Caco-2 (cell line): ENCODE data around the gene FAM118A. TPM values are rescaled to one million over a fixed set of nuclear protein-coding genes. Genes with fewer than 3 reads are reported as not detected.
A peak's percentile ranks its signal among the peaks of the same experiment; 100 is the strongest.
"Not testable (repeated sequence)": the region's sequence is repeated elsewhere in the genome, so short reads cannot be mapped to it uniquely, and the experiment has no call there.

Source experiments
- BruUV-seq: library from RNA; stranded (reverse); fragments of 400-500 nt; replicated peaks from 2 replicates; lab custom pipeline; 2021; lab: Mats Ljungman, UMichigan
- CTCF ChIA-PET: fragments of 300-600 bp; sonication (Branson Sonifier 250); formaldehyde crosslinking; loops from one replicate; lab custom pipeline; 2022; ENCODE audit warnings: antibody characterized with exemption; lab: Charles Lee
- POLR2A ChIA-PET: fragments of 300-600 bp; sonication (Branson Sonifier 250); formaldehyde crosslinking; loops from one replicate; lab custom pipeline; 2022; ENCODE audit warnings: antibody characterized with exemption; lab: Charles Lee
- DNase-seq, 2 experiments: peaks; one replicate each; pipeline versions ENCODE4 v3.0.0 to v3.0.0-alpha.2; 2020 to 2022
- H3K27me3 ChIP-seq: replicated peaks from 2 replicates; pipeline ENCODE4 v1.6.0; 2011; ENCODE audit warnings: low read length; ENCODE audit not compliant: control insufficient read depth, insufficient read depth
- H3K36me3 ChIP-seq: 2 replicates; pipeline ENCODE4 v1.5.1; 2011; ENCODE audit warnings: low read length; ENCODE audit not compliant: control insufficient read depth, insufficient read depth
- H3K4me1 ChIP-seq: fragments of 250-450 bp; sonication (Bioruptor Pico); 2 replicates; pipeline ENCODE4 v1.5.1; 2020; ENCODE audit warnings: mild to moderate bottlenecking
- H3K4me3 ChIP-seq: 2 replicates; pipeline ENCODE4 v1.5.1; 2011; ENCODE audit warnings: low read depth, mild to moderate bottlenecking, control low read depth, low read length
- H3K9me3 ChIP-seq: fragments of 250-450 bp; sonication (Bioruptor Pico); 2 replicates; pipeline ENCODE4 v1.5.1; 2020; ENCODE audit warnings: mild to moderate bottlenecking, moderate library complexity
- H3K27ac Mint-ChIP-seq: one replicate; pipeline ENCODE4 v1.8.0; 2022; ENCODE audit warnings: mixed read lengths; ENCODE audit not compliant: unreplicated experiment
- H3K27me3 Mint-ChIP-seq: one replicate; pipeline ENCODE4 v1.8.0; 2022; ENCODE audit warnings: mixed read lengths; ENCODE audit not compliant: insufficient read depth, unreplicated experiment
- H3K36me3 Mint-ChIP-seq: one replicate; pipeline ENCODE4 v1.8.0; 2022; ENCODE audit warnings: mild to moderate bottlenecking, mixed read lengths; ENCODE audit not compliant: insufficient read depth, unreplicated experiment
- H3K4me1 Mint-ChIP-seq: one replicate; pipeline ENCODE4 v1.8.0; 2022; ENCODE audit warnings: low read depth, mixed read lengths; ENCODE audit not compliant: unreplicated experiment
- H3K4me3 Mint-ChIP-seq: one replicate; pipeline ENCODE4 v1.8.0; 2022; ENCODE audit warnings: mild to moderate bottlenecking, moderate library complexity, mixed read lengths; ENCODE audit not compliant: unreplicated experiment
- H3K9me3 Mint-ChIP-seq: one replicate; pipeline ENCODE4 v1.8.0; 2022; ENCODE audit warnings: mixed read lengths; ENCODE audit not compliant: unreplicated experiment
- CTCF ChIP-seq, 2 experiments: fragments of 200-600 bp in 1 of 2; IDR thresholded peaks; 1 replicate in 1 of 2; 2 replicates in 1 of 2; pipeline versions ENCODE4 v1.5.1 to v1.8.0; 2011 to 2022; ENCODE audit warnings: antibody characterized with exemption in 1 of 2, control low read depth in 1 of 2, inconsistent platforms in 1 of 2, low read depth in 1 of 2, low read length in 1 of 2, mild to moderate bottlenecking in 1 of 2, moderate library complexity in 1 of 2; ENCODE audit not compliant: insufficient read depth in 1 of 2, severe bottlenecking in 1 of 2, unreplicated experiment in 1 of 2
- intact Hi-C: fragments of 100-400 bp; cut with micrococcal nuclease; formaldehyde crosslinking; loops from one replicate; pipeline ENCODE4 v1.10.0; 2022; ENCODE audit not compliant: unreplicated experiment
- total RNA-seq: library from RNA; stranded (reverse); gene quantifications from 2 replicates; pipeline ENCODE4 v1.2.3, GENCODE V29; 2022

The FAM118A gene
- total RNA-seq, 1 experiment from 2014 or later, result 120 TPM

- Mint-ChIP-seq H3K9me3 (no peaks in the 10 kb centered on the region), H3K4me3 (no peak overlapping the region), H3K27ac (no peak overlapping the region), H3K36me3 (peaks cover 37% of the 10 kb centered on the region), H3K27me3 (no peaks in the 10 kb centered on the region), H3K4me1 (no peaks in the 10 kb centered on the region)
- TF ChIP-seq CTCF (IDR thresholded peaks at IDR 0.05; ENCODE audit: insufficient read depth in 1 of 2, low read depth in 1 of 2, low read length in 1 of 2, severe bottlenecking in 1 of 2, unreplicated experiment in 1 of 2), result peak in 1 of 2 experiments; percentile 60
- POLR2A ChIA-PET, result no interaction called here
- intact Hi-C loops, result no loop called here
- Histone ChIP-seq H3K27me3 (no peaks in the 10 kb centered on the region), H3K4me3 (no peak overlapping the region), H3K9me3 (no peaks in the 10 kb centered on the region), H3K36me3 (no peaks in the 10 kb centered on the region), H3K4me1 (no peaks in the 10 kb centered on the region)
- DNase-seq, result peak; percentile 57 to 62
- CTCF ChIA-PET, result interaction anchor here (0.6 kb wide), 1 partner anchor 20 kb away, joined by 4 read pairs; no protein-coding TSS in a partner anchor
- BruUV-seq, result no TSS peak
Measured at GRCh38 chr22:45344334-45344733, 34.6 kb downstream of the FAM118A start.

GRCh38 chr22:45349916-45350315 lies 40.2 kb downstream of the FAM118A start:
- ChIA-PET POLR2A (no interaction called here), CTCF (no interaction called here)
- Histone ChIP-seq H3K36me3 (no peaks in the 10 kb centered on the region), H3K4me3 (no peak overlapping the region), H3K27me3 (no peaks in the 10 kb centered on the region), H3K4me1 (peaks cover 19% of the 10 kb centered on the region), H3K9me3 (no peaks in the 10 kb centered on the region)
- H3K27me3 Mint-ChIP-seq, result no peaks in the 10 kb centered on the region
- peaks cover 14% of the 10 kb centered on the region for H3K36me3 Mint-ChIP-seq
- DNase-seq, result peak; percentile 32 to 64
- intact Hi-C loops, result loop anchor here (5.0 kb wide), 1 partner anchor 87 kb away; no protein-coding TSS in a partner anchor
- no peaks in the 10 kb centered on the region for H3K9me3 Mint-ChIP-seq
- no peak for TF ChIP-seq CTCF (IDR thresholded peaks at IDR 0.05; ENCODE audit: insufficient read depth in 1 of 2, low read depth in 1 of 2, low read length in 1 of 2, severe bottlenecking in 1 of 2, unreplicated experiment in 1 of 2)
- no TSS peak for BruUV-seq
- peaks cover 7% of the 10 kb centered on the region for H3K4me1 Mint-ChIP-seq
- H3K27ac Mint-ChIP-seq, result no peak overlapping the region
- no peak overlapping the region for H3K4me3 Mint-ChIP-seq

GRCh38 chr22:45351956-45352355 lies 42.2 kb downstream of the FAM118A start:
- Mint-ChIP-seq H3K9me3 (no peaks in the 10 kb centered on the region), H3K36me3 (peaks cover 14% of the 10 kb centered on the region), H3K4me1 (peaks cover 7% of the 10 kb centered on the region), H3K27ac (no peak overlapping the region), H3K27me3 (no peaks in the 10 kb centered on the region), H3K4me3 (no peak overlapping the region)
- no peak for DNase-seq
- CTCF ChIA-PET, result no interaction called here
- Histone ChIP-seq H3K36me3 (no peaks in the 10 kb centered on the region), H3K4me3 (no peak overlapping the region), H3K27me3 (no peaks in the 10 kb centered on the region), H3K4me1 (peaks cover 19% of the 10 kb centered on the region), H3K9me3 (no peaks in the 10 kb centered on the region)
- no peak for TF ChIP-seq CTCF (IDR thresholded peaks at IDR 0.05; ENCODE audit: insufficient read depth in 1 of 2, low read depth in 1 of 2, low read length in 1 of 2, severe bottlenecking in 1 of 2, unreplicated experiment in 1 of 2)
- POLR2A ChIA-PET, result no interaction called here
- intact Hi-C loops, result loop anchor here (5.0 kb wide), 1 partner anchor 85 kb away; no protein-coding TSS in a partner anchor
- BruUV-seq, result no TSS peak

- H3K4me3 Mint-ChIP-seq, H3K9me3 Mint-ChIP-seq, BruUV-seq, H3K36me3 ChIP-seq, H3K27ac Mint-ChIP-seq, H3K4me1 Mint-ChIP-seq, H3K27me3 Mint-ChIP-seq, CTCF ChIA-PET, POLR2A ChIA-PET, H3K4me3 ChIP-seq, H3K27me3 ChIP-seq, H3K9me3 ChIP-seq: not testable (repeated sequence)
- intact Hi-C loops, result loop anchor here (5.0 kb wide), 1 partner anchor 85 kb away; no protein-coding TSS in a partner anchor
- DNase-seq, result peak in 1 of 2 experiments; percentile 29
- peaks cover 14% of the 10 kb centered on the region for H3K36me3 Mint-ChIP-seq
- peaks cover 19% of the 10 kb centered on the region for H3K4me1 ChIP-seq
Measured at GRCh38 chr22:45352757-45353156, 43.0 kb downstream of the FAM118A start.
